ENCODE measurements around the gene RUSC1.

Gene RUSC1

DNA sequence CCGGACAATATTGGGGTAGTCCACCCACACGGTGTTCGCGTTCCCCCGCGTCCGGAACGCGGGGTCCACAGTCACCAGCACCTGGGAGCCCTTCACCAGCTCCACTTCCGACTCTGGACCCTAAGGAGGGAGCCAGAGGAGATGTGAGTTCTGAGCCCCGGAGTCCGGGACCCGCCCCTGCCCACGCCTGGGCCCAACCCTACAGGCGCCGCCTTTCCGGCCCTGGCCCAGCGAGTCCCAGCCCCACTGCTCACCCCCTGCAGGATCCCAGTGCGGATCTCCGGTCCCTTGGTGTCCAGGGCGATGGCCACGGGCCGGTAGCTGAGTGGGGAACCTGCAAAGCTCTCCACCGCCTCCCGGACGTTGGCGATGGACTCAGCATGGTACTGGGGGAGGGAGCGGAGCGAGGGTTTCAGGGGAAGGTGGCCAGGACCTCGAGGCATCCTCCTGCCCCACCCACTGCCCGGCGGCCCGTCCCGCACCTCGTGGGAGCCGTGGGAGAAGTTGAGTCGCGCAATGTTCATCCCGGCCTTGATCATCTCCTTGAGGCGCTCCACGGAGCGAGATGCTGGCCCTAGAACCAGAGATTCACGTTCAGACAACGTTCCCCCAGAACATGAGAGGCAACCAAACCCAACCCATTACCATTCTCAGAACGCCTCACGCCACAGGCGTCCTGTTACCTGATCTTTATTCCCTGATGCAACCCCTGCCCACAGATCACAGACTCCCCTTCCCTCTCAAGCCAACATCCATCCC is 25.3 kb upstream of the RUSC1 start:
- DNase-seq, result no peak

- DNase-seq, result no peak
These were observed 24.8 kb upstream of the RUSC1 start for GRCh38 chr1:155295942-155296267.

- no peak for DNase-seq
These were observed 24.0 kb upstream of the RUSC1 start for GRCh38 chr1:155296661-155297060.

DNA sequence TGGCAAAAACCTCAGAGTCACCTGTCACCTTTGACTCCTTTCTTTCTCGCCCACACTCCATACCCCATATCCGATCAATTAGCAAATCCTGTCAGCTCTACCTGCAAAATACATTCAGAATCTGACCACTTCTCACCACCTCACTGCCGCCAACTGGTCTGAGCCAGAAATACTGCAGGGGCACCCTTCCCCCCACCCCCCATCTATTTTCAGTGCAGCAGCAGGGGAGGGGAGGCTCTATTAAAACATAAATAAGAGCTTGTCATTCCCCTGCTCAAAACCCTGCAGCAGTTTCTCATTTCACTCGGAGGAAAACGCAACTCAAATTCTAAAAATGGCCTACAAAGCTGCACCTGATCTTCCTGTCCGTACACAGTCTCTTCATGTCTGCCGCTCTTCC is 23.3 kb upstream of the RUSC1 start:
- DNase-seq, result no peak

DNA sequence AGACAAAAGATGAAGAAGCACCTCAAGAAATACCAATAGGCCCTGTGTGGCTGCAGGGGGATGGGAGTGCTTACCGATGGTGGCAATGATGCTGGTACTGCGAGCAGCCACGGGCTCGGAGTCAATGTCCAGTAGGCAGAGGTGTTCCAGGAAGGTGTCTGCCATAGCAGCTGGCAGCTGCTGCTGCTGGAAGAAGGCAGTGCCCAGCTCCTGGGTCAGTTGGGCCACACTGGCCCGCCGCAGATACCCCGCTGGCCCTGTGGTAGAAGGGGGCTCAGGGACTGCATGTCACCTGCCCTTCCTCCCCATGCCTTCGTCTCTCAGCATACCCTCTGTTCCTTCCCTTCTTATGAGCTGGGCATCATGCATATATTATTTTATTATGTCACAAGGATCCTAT is 20.7 kb upstream of the RUSC1 start:
- no peak for DNase-seq

- DNase-seq, result no peak
These were observed 20.0 kb upstream of the RUSC1 start for GRCh38 chr1:155300553-155301329.

- no peak for DNase-seq
These were observed 19.3 kb upstream of the RUSC1 start, which contains the start of gene PKLR for GRCh38 chr1:155301342-155301841. Gene PKLR (minus strand): TSS chr1:155301438. CDS start chr1:155301395, 43 bp downstream.

- no peak for DNase-seq
These were observed 16.1 kb upstream of the RUSC1 start for GRCh38 chr1:155304558-155305063.

- DNase-seq, result no peak
These were observed 14.8 kb upstream of the RUSC1 start for GRCh38 chr1:155305881-155306391.

GRCh38 chr1:155307247-155307740 is 13.4 kb upstream of the RUSC1 start:
- no peak for DNase-seq

DNA sequence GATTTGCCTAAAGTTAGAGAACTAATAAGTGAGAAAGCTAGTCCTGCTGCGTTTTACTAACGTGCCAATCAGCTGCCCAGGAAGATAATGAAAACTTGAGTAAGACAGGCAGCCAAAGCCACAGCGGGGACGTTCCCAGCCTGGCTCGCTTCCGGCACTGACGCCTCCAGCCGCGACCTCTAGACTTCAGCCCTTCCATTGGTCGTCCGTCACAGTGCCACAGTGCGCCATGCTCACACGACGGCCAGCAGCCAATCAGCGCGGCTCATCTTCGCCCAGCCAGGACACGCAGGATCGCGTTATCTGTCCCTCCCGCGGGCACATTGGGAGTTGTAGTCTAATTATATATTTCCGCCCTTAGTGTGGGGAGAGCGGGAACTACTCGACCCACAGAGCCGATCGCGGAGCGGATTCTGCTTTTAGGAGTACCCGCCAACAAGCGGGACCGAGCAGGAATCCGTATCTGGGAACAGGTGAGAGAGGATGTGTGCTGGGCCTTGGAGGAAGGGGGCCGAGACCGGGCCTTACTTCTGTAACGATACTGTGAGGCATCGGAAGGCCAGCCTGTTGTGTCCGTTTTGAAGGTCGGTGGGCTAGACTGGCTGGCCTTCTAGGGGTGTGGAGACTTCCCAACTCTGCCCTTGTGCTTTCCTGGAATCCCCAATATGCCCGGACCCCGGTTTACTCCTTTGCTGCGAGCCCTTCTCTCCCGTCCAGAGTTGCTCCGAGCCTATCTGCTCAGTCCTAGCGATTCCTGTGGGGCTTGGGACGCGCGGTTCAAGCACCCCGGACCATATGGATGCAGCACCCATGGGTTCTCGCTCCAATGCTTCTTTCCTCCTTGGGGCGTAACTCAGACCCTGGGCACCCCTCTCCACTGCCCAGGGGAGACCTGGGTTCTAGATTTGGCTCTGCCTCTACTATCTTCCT is 11.9 kb upstream of the RUSC1 start, which contains the start of gene FDPS:
FDPS (plus strand) TSS at position 374 of the 930 bp plus-strand sequence. CDS start 924 bp downstream, outside the sequence.
- DNase-seq, result peak; percentile 99

DNA sequence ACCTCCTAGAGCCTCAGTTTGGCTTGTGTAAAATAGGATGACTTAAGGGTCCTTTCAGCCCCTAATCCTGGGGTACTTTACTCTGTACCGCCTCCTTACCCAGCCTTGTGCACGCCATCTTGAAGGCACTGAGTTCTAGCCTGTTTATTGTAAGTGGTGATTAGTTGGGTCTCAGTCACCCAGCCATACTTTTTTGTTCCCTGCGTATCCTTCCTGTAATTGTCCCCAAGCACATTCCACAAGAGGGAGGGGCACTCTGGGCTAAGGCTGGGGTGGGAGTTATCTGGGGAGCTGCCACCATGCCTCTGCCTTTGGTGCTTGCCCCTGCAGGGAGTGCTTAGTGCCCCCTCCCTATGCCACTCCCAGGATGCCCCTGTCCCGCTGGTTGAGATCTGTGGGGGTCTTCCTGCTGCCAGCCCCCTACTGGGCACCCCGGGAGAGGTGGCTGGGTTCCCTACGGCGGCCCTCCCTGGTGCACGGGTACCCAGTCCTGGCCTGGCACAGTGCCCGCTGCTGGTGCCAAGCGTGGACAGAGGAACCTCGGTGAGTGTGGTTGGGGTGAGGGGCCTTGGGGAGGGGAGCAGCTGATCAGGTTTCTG is 11.2 kb upstream of the RUSC1 start:
- no peak for DNase-seq

DNA sequence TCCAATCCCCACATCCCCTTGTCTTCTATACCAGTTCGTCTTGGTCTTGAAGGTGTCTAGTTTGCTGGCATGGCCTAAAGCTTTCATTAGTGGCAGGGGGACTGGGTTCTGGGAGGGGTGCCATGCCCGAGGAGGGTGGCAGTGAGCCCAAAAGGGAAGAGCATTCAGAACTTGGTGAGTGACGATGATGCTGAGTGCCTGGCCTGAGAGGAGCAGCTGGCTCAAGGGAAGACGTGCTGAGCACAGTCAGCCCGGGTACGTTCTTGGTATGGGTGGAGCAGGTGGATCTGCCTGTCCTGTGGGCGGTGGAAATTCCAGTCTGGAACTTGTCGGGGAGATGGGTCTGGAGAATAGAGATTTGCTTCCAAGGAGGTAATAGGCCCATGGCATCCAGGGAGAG is 7.4 kb upstream of the RUSC1 start:
- DNase-seq, result no peak

GRCh38 chr1:155316922-155317321 is 3.8 kb upstream of the RUSC1 start:
- no peak for DNase-seq

DNA sequence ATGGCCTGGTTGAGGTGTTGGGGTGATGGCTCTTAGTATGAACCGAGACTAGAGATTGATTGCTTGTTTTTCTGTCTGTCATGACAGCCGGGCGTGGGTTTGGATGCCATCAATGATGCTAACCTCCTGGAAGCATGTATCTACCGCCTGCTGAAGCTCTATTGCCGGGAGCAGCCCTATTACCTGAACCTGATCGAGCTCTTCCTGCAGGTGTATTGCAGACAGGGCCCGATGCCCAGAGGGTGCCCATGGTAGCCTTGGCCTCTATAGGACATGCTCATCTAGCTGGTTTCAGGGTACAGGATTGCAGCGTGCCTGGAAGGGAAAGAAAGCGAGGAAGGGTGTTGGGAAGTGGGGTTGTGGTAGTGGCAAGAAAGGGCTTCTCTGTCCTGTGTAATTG is 2.6 kb upstream of the RUSC1 start:
- no peak for DNase-seq

DNA sequence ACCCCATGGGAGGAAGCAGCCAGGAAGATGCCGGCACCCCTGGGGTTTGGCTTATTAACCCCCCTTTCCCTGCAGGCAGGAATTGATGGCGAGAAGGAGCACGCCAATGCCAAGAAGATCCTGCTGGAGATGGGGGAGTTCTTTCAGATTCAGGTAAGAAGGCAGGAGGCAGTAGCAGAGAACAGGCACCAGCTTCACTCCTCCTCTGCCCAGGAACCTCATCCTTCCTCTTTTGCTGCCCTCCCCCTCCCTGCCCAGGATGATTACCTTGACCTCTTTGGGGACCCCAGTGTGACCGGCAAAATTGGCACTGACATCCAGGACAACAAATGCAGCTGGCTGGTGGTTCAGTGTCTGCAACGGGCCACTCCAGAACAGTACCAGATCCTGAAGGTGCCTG is 1.2 kb upstream of the RUSC1 start:
- DNase-seq, result no peak

DNA sequence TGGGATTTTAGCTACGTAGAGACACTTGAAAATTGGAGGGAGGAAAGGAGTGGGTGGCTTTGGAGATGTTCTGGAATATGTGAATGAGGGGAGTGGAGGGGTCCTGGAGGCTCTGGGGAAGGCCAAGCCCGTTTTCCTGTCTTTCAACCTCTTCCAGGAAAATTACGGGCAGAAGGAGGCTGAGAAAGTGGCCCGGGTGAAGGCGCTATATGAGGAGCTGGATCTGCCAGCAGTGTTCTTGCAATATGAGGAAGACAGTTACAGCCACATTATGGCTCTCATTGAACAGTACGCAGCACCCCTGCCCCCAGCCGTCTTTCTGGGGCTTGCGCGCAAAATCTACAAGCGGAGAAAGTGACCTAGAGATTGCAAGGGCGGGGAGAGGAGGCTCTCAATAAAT is 442 bp upstream of the RUSC1 start:
- DNase-seq, result no peak

DNA sequence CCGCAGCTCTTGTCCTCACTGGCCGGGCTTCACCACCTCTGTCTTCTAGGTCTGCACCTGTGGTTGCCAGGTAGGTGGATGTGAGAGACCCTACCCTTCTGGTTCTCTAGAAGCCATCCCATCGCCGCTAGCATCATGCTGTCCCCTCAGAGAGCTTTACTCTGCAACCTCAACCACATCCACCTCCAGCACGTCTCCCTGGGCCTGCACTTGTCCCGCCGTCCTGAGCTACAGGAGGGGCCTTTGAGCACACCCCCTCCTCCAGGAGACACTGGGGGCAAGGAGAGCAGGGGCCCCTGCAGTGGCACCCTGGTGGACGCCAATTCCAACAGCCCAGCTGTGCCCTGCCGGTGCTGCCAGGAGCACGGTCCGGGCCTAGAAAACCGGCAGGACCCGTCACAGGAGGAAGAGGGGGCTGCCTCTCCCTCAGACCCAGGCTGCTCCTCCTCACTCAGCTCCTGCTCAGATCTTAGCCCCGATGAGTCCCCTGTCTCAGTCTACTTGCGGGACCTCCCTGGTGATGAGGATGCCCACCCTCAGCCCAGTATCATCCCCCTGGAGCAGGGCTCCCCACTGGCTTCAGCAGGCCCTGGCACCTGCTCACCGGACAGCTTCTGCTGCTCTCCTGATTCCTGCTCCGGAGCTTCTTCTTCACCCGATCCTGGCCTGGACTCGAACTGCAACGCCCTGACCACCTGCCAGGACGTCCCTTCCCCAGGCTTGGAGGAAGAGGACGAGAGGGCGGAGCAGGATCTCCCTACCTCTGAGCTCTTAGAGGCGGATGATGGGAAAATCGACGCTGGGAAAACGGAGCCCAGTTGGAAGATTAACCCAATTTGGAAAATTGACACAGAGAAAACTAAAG is 1.2 kb downstream of the RUSC1 start:
- DNase-seq, result no peak

DNA sequence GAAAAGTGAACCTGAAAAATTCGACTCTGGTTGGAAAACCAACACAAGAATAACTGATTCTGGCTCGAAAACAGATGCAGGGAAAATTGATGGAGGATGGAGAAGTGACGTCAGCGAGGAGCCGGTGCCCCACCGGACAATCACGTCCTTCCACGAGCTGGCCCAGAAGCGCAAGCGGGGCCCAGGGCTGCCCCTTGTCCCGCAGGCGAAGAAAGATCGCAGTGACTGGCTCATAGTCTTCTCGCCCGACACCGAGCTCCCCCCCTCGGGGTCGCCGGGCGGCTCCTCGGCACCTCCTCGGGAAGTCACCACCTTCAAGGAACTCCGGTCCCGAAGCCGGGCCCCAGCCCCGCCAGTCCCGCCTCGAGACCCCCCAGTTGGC is 1.9 kb downstream of the RUSC1 start:
- no peak for DNase-seq

DNA sequence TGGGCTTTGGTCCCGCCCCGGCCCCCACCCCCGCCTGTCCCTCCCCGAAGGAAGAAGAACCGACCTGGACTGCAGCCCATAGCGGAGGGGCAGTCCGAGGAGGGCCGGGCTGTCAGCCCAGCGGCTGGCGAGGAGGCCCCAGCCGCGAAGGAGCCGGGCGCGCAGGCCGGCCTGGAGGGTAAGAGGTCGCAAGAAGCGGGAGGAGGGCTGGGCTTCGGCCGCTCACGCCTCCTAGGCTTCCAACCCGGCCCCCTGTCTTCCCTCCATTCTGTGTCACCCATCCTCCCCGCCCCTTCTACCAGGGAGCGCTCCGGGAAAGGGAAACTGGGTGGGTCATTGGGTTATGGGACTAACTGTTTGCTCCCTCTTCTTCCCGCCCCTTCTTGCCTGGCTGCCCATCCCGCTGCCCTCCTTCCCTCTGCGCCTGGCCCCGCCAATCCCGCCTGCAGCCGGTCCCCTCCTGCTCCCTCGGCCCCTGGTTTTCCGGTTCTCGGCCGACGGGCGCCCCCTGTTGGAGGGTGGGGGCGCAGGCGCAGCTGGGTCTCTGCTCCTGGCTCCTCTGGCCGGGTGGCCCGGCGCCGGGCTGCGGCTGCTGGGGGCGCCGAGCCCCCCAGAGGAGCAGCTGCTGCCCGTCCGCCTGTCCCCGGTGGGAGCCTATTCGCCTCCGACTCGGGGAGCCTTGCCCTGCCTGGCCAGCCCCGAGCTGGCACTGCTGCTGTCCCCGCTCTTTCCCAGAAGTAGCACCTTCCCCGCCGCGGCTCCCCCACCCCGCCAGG is 2.4 kb downstream of the RUSC1 start:
- peak; percentile 78 for DNase-seq

All from CD4-positive, alpha-beta T cell treated with Interleukin-15 for 1 hour (primary cell).